T-cell (primary cell): ENCODE results near the gene NMRK1. TPM values are rescaled to one million over a fixed set of nuclear protein-coding genes. Genes with fewer than 3 reads are reported as not detected.

Experiments
- ATAC-seq, 4 experiments: fragments of 200-7000 bp in 3 of 4; fragments of 150-1000 bp in 1 of 4; cut with Tn5 transposase; replicated peaks in 1 of 4; 1 replicate in 3 of 4; 2 replicates in 1 of 4; pipeline ENCODE4 v1.10.0; 2021; ENCODE audit warnings: moderate library complexity in 3 of 4, mild to moderate bottlenecking in 2 of 4, moderate number of reproducible peaks in 1 of 4
- CTCF ChIA-PET, 2 donors: fragments of 300-600 bp; sonication (Branson Sonifier 250); formaldehyde crosslinking; loops; one replicate each; lab custom pipeline; 2022; ENCODE audit warnings: antibody characterized with exemption in 2 of 2; lab: Charles Lee
- POLR2A ChIA-PET, 2 donors: fragments of 300-600 bp; sonication (Branson Sonifier 250); formaldehyde crosslinking; loops; one replicate each; lab custom pipeline; 2022; ENCODE audit warnings: antibody characterized with exemption in 2 of 2; lab: Charles Lee
- DNase-seq, 35 experiments: peaks; one replicate each; pipeline versions ENCODE4 v3.0.0 to v3.0.0-alpha.2; 2013 to 2023
- H3K27ac ChIP-seq: one replicate; pipeline ENCODE4 v1.5.1; 2013; ENCODE audit warnings: low read length
- H3K27me3 ChIP-seq, 2 experiments: replicated peaks in 1 of 2; 1 replicate in 1 of 2; 2 replicates in 1 of 2; pipeline versions ENCODE4 v1.6.1 to v1.7.0; 2013; ENCODE audit warnings: low read length in 1 of 2, mixed read lengths in 1 of 2; ENCODE audit not compliant: control insufficient read depth in 2 of 2, insufficient read depth in 2 of 2; ENCODE audit errors: extremely low read depth in 1 of 2
- H3K36me3 ChIP-seq, 2 donors: 1 replicate in 1 of 2; 2 replicates in 1 of 2; pipeline versions ENCODE4 v1.6.1 to v1.7.0; 2013; ENCODE audit warnings: low read length in 1 of 2; ENCODE audit not compliant: control insufficient read depth in 2 of 2, insufficient read depth in 1 of 2; ENCODE audit errors: extremely low read depth in 1 of 2
- H3K4me1 ChIP-seq, 2 experiments: 1 replicate in 1 of 2; 2 replicates in 1 of 2; pipeline versions ENCODE4 v1.6.1 to v1.7.0; 2013; ENCODE audit warnings: low read length in 2 of 2, mixed read lengths in 1 of 2; ENCODE audit not compliant: insufficient read depth in 2 of 2, control insufficient read depth in 1 of 2; ENCODE audit errors: extremely low read depth in 1 of 2
- H3K4me3 ChIP-seq, 2 donors: 1 replicate in 1 of 2; 2 replicates in 1 of 2; pipeline versions ENCODE4 v1.5.1 to v1.7.0; 2013; ENCODE audit warnings: mild to moderate bottlenecking in 2 of 2, low read length in 1 of 2, moderate library complexity in 1 of 2; ENCODE audit not compliant: control insufficient read depth in 1 of 2; ENCODE audit errors: extremely low read depth in 1 of 2
- H3K9me3 ChIP-seq: 2 replicates; pipeline ENCODE4 v1.7.0; 2013
- H3K27ac Mint-ChIP-seq, 2 donors: one replicate each; pipeline ENCODE4 v1.8.0; 2020 to 2021; ENCODE audit warnings: mild to moderate bottlenecking in 2 of 2, mixed read lengths in 2 of 2
- H3K27me3 Mint-ChIP-seq, 2 donors: one replicate each; pipeline ENCODE4 v1.8.0; 2021 to 2022; ENCODE audit warnings: mixed read lengths in 2 of 2
- H3K36me3 Mint-ChIP-seq: one replicate; pipeline ENCODE4 v1.8.0; 2021; ENCODE audit warnings: mixed read lengths
- H3K4me1 Mint-ChIP-seq, 3 donors: one replicate each; pipeline ENCODE4 v1.8.0; 2020 to 2022; ENCODE audit warnings: mixed read lengths in 3 of 3, mild to moderate bottlenecking in 1 of 3
- H3K4me3 Mint-ChIP-seq, 3 donors: one replicate each; pipeline ENCODE4 v1.8.0; 2020 to 2022; ENCODE audit warnings: mild to moderate bottlenecking in 3 of 3, mixed read lengths in 3 of 3, moderate library complexity in 3 of 3
- H3K9me3 Mint-ChIP-seq, 3 donors: one replicate each; pipeline ENCODE4 v1.8.0; 2020 to 2022; ENCODE audit warnings: mixed read lengths in 3 of 3
- WGBS: methylation state at CpG from one replicate; pipeline ENCODE4 v1.1.5; 2013; ENCODE audit warnings: missing lambda C conversion rate; ENCODE audit not compliant: insufficient coverage; 5-methylcytosine and 5-hydroxymethylcytosine counted together
- total RNA-seq, 35 experiments: library from RNA in 6 of 35; stranded (reverse) in 6 of 35; fragments of 120-200 nt in 1 of 35; gene quantifications; one replicate each; pipeline versions ENCODE4 v1.2.1 to v1.2.4 and lab custom pipeline; 2013 to 2026

The NMRK1 gene
- total RNA-seq, 5 donors from 2014 or later (not counting 1 experiment from before 2014, with no cell fraction given), result 61.9 to 91.0 (median 72.6) TPM

DNA sequence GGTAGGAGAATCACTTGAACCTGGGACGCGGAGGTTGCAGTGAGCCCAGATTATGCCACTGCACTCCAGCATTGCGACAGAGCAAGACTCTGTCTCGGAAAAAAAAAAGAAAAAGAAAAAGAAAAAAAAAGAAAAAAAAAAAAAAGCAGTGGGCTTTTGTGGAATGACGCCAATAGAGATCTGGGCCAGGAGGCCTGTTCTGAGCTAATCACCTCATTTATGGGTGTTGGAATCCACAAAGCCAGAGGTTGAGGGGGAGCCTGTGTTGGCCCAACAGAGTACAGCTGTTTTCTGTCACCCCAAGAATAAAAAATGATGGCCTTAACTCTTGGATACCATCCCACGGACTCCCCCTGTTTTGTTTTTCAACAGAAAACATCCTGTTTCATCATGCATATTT is 18.9 kb upstream of the NMRK1 start:
- Mint-ChIP-seq H3K4me1 (peaks cover 78 to 84% (median 80%) of the 10 kb centered on the region in 3 donors), H3K27ac (peak overlapping the region; percentile 0 to 19), H3K27me3 (no peaks in the 10 kb centered on the region), H3K4me3 (no peak overlapping the region), H3K9me3 (no peaks in the 10 kb centered on the region), H3K36me3 (peaks cover 11% of the 10 kb centered on the region)
- H3K9me3 ChIP-seq, result no peaks in the 10 kb centered on the region
- POLR2A ChIA-PET, result no interaction called here
- H3K27ac ChIP-seq, result no peak overlapping the region
- H3K36me3 ChIP-seq, result peaks cover 0 to 7% of the 10 kb centered on the region in 2 donors
- no peak overlapping the region for H3K4me3 ChIP-seq
- WGBS, result no CpG with 5 or more reads among the region's 6 CpGs
- peaks cover 18 to 45% of the 10 kb centered on the region in 2 experiments for H3K4me1 ChIP-seq
- no peaks in the 10 kb centered on the region for H3K27me3 ChIP-seq
- ATAC-seq (no peak), DNase-seq (no peak)
- CTCF ChIA-PET, result interaction anchor here (0.6 to 1.0 kb wide), 5 partner anchors 80 to 331 kb away, joined by 3 to 6 read pairs (median 6); no protein-coding TSS in a partner anchor

GRCh38 chr9:75105841-75106240 is 17.9 kb upstream of the NMRK1 start:
- Mint-ChIP-seq H3K9me3 (no peaks in the 10 kb centered on the region), H3K4me3 (no peak overlapping the region), H3K4me1 (peaks cover 79 to 86% (median 83%) of the 10 kb centered on the region in 3 donors), H3K36me3 (peaks cover 18% of the 10 kb centered on the region), H3K27me3 (no peaks in the 10 kb centered on the region), H3K27ac (peak overlapping the region; percentile 75 to 79)
- Histone ChIP-seq H3K27ac (no peak overlapping the region), H3K4me1 (peaks cover 12 to 39% of the 10 kb centered on the region in 2 experiments), H3K36me3 (peaks cover 0 to 11% of the 10 kb centered on the region in 2 donors), H3K9me3 (no peaks in the 10 kb centered on the region), H3K4me3 (no peak overlapping the region), H3K27me3 (no peaks in the 10 kb centered on the region)
- ChIA-PET POLR2A (no interaction called here), CTCF (interaction anchor here (0.7 to 1.0 kb wide), 3 partner anchors 14 to 1428 kb away, joined by 3 to 6 read pairs (median 3); no protein-coding TSS in a partner anchor)
- no peak for ATAC-seq
- DNase-seq, result no peak
- no CpG with 5 or more reads among the region's 2 CpGs for WGBS

GRCh38 chr9:75105019-75105540 is 17.1 kb upstream of the NMRK1 start:
- no peak overlapping the region for H3K4me3 ChIP-seq
- ChIA-PET POLR2A (no interaction called here), CTCF (interaction anchor here (0.7 to 1.4 kb wide), 5 partner anchors 10 to 1429 kb away, joined by 3 to 5 read pairs (median 3); no protein-coding TSS in a partner anchor)
- peak overlapping the region in 1 of 3 donors; percentile 17 for H3K4me3 Mint-ChIP-seq
- peaks cover 19% of the 10 kb centered on the region for H3K36me3 Mint-ChIP-seq
- peaks cover 75 to 84% (median 78%) of the 10 kb centered on the region in 3 donors for H3K4me1 Mint-ChIP-seq
- no peaks in the 10 kb centered on the region for H3K9me3 ChIP-seq
- peaks cover 0 to 14% of the 10 kb centered on the region in 2 donors for H3K36me3 ChIP-seq
- ATAC-seq (peak in 1 of 4 experiments; percentile 56), DNase-seq (peak in 1 of 35 experiments; percentile 13)
- WGBS, result 100% methylated on average over 1 of the region's 2 CpGs
- no peak overlapping the region for H3K27ac ChIP-seq
- H3K27me3 Mint-ChIP-seq, result no peaks in the 10 kb centered on the region
- peaks cover 12 to 43% of the 10 kb centered on the region in 2 experiments for H3K4me1 ChIP-seq
- no peaks in the 10 kb centered on the region for H3K9me3 Mint-ChIP-seq
- no peaks in the 10 kb centered on the region for H3K27me3 ChIP-seq
- H3K27ac Mint-ChIP-seq, result peak overlapping the region; percentile 79

DNA sequence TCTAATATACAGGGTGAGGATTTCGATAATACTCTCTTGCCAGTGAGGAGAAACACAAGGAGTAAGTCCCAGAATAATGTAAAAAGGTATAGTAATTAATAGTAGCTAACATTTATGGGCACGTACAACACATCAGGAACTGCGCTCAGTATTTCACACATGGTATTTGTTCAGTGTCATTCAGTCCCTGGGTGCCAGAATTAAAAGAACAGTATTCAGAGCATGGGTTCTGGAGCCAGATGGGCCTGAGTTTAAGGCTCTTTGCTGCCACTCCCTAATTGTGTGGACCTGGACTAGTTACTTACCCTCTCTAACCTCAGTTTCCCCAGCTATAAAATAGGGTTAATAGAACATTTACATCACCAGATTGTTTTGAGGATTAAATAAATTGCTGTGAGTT is 16.7 kb upstream of the NMRK1 start:
- Mint-ChIP-seq H3K36me3 (peaks cover 21% of the 10 kb centered on the region), H3K9me3 (no peaks in the 10 kb centered on the region), H3K27me3 (no peaks in the 10 kb centered on the region), H3K27ac (peak overlapping the region; percentile 79), H3K4me1 (peaks cover 74 to 85% (median 80%) of the 10 kb centered on the region in 3 donors), H3K4me3 (peak overlapping the region in 1 of 3 donors; percentile 17)
- Histone ChIP-seq H3K27me3 (no peaks in the 10 kb centered on the region), H3K4me3 (no peak overlapping the region), H3K36me3 (peaks cover 0 to 14% of the 10 kb centered on the region in 2 donors), H3K27ac (no peak overlapping the region), H3K9me3 (no peaks in the 10 kb centered on the region), H3K4me1 (peaks cover 10 to 46% of the 10 kb centered on the region in 2 experiments)
- ChIA-PET POLR2A (interaction anchor here in 1 of 2 donors (0.7 kb wide), 1 partner anchor 210 kb away, joined by 3 read pairs; no protein-coding TSS in a partner anchor), CTCF (interaction anchor here in 1 of 2 donors (1.1 to 1.4 kb wide), 3 partner anchors 11 to 329 kb away, joined by 3 to 5 read pairs (median 4); no protein-coding TSS in a partner anchor)
- ATAC-seq (no peak), DNase-seq (no peak)
- 65% methylated on average over 2 of the region's 3 CpGs for WGBS

- WGBS, result 93% methylated on average over 5 of the region's 7 CpGs
- H3K4me1 Mint-ChIP-seq, result peaks cover 68 to 82% (median 73%) of the 10 kb centered on the region in 3 donors
- H3K9me3 Mint-ChIP-seq, result no peaks in the 10 kb centered on the region
- peak overlapping the region; percentile 49 to 72 for H3K27ac Mint-ChIP-seq
- no peaks in the 10 kb centered on the region for H3K27me3 Mint-ChIP-seq
- Histone ChIP-seq H3K27me3 (no peaks in the 10 kb centered on the region), H3K27ac (peak overlapping the region; percentile 24), H3K4me3 (no peak overlapping the region), H3K36me3 (peaks cover 0 to 14% of the 10 kb centered on the region in 2 donors), H3K9me3 (no peaks in the 10 kb centered on the region), H3K4me1 (peaks cover 9 to 47% of the 10 kb centered on the region in 2 experiments)
- peaks cover 34% of the 10 kb centered on the region for H3K36me3 Mint-ChIP-seq
- H3K4me3 Mint-ChIP-seq, result no peak overlapping the region
- DNase-seq (no peak), ATAC-seq (peak in 1 of 4 experiments; percentile 12)
- CTCF ChIA-PET, result interaction anchor here (1.1 to 1.2 kb wide), 2 partner anchors 10 kb away, joined by 3 to 7 read pairs; no protein-coding TSS in a partner anchor
- POLR2A ChIA-PET, result no interaction called here
Observed at GRCh38 chr9:75102177-75102790, 14.3 kb upstream of the NMRK1 start.

DNA sequence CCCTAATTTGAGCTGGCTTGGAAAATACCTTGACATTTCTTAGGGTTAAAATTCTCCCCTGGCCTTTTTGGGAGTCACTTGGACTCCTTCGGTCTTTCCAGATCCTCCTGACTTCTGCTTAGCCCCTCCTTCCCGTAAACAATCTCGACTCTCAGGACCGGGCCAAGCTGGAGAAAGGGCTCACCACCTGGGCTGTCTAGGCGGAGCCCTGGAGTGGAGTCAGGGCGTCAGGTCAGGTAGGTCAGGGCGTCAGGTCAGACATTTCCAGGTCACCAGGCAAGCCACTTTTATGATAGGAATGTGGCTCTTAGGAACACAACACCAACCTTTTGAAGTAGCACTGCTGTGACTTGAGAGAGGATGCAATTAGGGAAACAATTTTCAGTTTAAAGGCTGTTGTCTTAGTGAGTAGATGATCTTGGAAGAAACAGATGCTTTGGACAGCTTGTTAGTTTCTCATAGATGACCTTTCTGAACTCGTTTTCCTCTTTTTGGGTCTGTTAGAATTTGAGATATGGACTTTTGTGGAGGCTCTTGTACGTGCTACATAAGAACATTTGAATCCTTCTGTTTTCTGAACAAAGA is 13.1 kb upstream of the NMRK1 start:
- ATAC-seq (no peak), DNase-seq (no peak)
- H3K36me3 Mint-ChIP-seq, result peaks cover 40% of the 10 kb centered on the region
- no peaks in the 10 kb centered on the region for H3K27me3 Mint-ChIP-seq
- peaks cover 0 to 14% of the 10 kb centered on the region in 2 donors for H3K36me3 ChIP-seq
- H3K4me3 Mint-ChIP-seq, result no peak overlapping the region
- peaks cover 62 to 85% (median 78%) of the 10 kb centered on the region in 3 donors for H3K4me1 Mint-ChIP-seq
- H3K27ac ChIP-seq, result peak overlapping the region; percentile 19
- WGBS, result 84% methylated on average over 8 of the region's 9 CpGs
- CTCF ChIA-PET, result interaction anchor here in 1 of 2 donors (0.6 kb wide), 1 partner anchor 51 kb away, joined by 3 read pairs; no protein-coding TSS in a partner anchor
- H3K4me3 ChIP-seq, result no peak overlapping the region
- POLR2A ChIA-PET, result interaction anchor here in 1 of 2 donors (0.5 kb wide), 1 partner anchor 15 kb away, joined by 3 read pairs; no protein-coding TSS in a partner anchor
- H3K4me1 ChIP-seq, result peaks cover 9 to 55% of the 10 kb centered on the region in 2 experiments
- H3K9me3 ChIP-seq, result no peaks in the 10 kb centered on the region
- H3K27me3 ChIP-seq, result no peaks in the 10 kb centered on the region
- H3K9me3 Mint-ChIP-seq, result no peaks in the 10 kb centered on the region
- peak overlapping the region; percentile 46 to 75 for H3K27ac Mint-ChIP-seq
